ENCODE data around the gene AQP2. TPM values are rescaled to one million over a fixed set of nuclear protein-coding genes. Genes with fewer than 3 reads are reported as not detected.

Gene AQP2
- total RNA-seq, 1 experiment from 2014 or later, result not detected

GRCh38 chr12:49902399-49903350 is 47.9 kb upstream of the AQP2 start:
- Histone ChIP-seq H2AFZ (ENCODE audit: low read depth, low read length, poor library complexity, severe bottlenecking) (no peak overlapping the region), H4K20me1 (ENCODE audit: insufficient read depth) (no peaks in the 10 kb centered on the region), H3K79me2 (ENCODE audit: insufficient read depth, low read length) (no peaks in the 10 kb centered on the region), H3K4me1 (ENCODE audit: control insufficient read depth in 1 of 2, insufficient read depth in 2 of 2, low read length in 2 of 2) (no peaks in the 10 kb centered on the region), H3K27me3 (ENCODE audit: insufficient read depth, low read length) (no peaks in the 10 kb centered on the region; the same call in 1 of the 2 replicates), H3K4me3 (replicated peaks in 1 of 2; ENCODE audit: low read depth in 1 of 2, low read length in 2 of 2) (no peak overlapping the region), H3K4me2 (ENCODE audit: low read length) (no peak overlapping the region), H3K36me3 (ENCODE audit: control insufficient read depth in 1 of 2, insufficient read depth in 2 of 2, low read length in 2 of 2) (no peaks in the 10 kb centered on the region), H3K27ac (ENCODE audit: low read depth, low read length) (no peak overlapping the region), H3K9me2 (ENCODE audit: insufficient read depth) (no peaks in the 10 kb centered on the region), H3K9me3 (ENCODE audit: control insufficient read depth in 1 of 2, insufficient read depth in 1 of 2, low read depth in 1 of 2, low read length in 2 of 2) (no peaks in the 10 kb centered on the region), H3K9ac (ENCODE audit: low read length) (no peak overlapping the region)
- ATAC-seq (no peak), DNase-seq (ENCODE audit: low read depth, low spot score) (no peak)
- TF ChIP-seq SP1 (IDR thresholded peaks at IDR 0.05; ENCODE audit: low read depth), result no peak
- TF ChIP-seq SIN3A (IDR thresholded peaks at IDR 0.05; ENCODE audit: low read depth), result no peak
- TF ChIP-seq SRF (IDR thresholded peaks at IDR 0.05; ENCODE audit: low read depth), result no peak
- no peak for TF ChIP-seq ZNF274 (IDR thresholded peaks at IDR 0.05; ENCODE audit: low read depth, low read length)
- TF ChIP-seq CEBPB (IDR thresholded peaks at IDR 0.05; ENCODE audit: low read depth), result no peak
- TF ChIP-seq RAD21 (IDR thresholded peaks at IDR 0.05; ENCODE audit: low read depth), result no peak
- no peak for TF ChIP-seq ZBTB33 (IDR thresholded peaks at IDR 0.05; ENCODE audit: extremely low read depth, insufficient replicate concordance, low read length)
- TF ChIP-seq CTCF (IDR thresholded peaks at IDR 0.05 in 2 of 3, conservative IDR thresholded peaks at IDR 0.05 in 1 of 3; ENCODE audit: borderline replicate concordance in 1 of 3, insufficient read depth in 1 of 3, low read depth in 2 of 3, low read length in 2 of 3), result no peak
- TF ChIP-seq ELF1 (IDR thresholded peaks at IDR 0.05; ENCODE audit: borderline replicate concordance, low read depth), result no peak
- TF ChIP-seq EZH2 (IDR thresholded peaks at IDR 0.05), result no peak
- no peak for TF ChIP-seq EZH2phosphoT487 (IDR thresholded peaks at IDR 0.05; ENCODE audit: borderline replicate concordance)
- TF ChIP-seq REST (IDR thresholded peaks at IDR 0.05; ENCODE audit: low read depth), result no peak
- RAD21 ChIA-PET (ENCODE audit: low non-redundant PET in 1 of 2, low total read pairs in 2 of 2, uncharacterized antibody in 2 of 2, unreplicated experiment in 2 of 2), result no interaction called here
- intact Hi-C loops (cut with micrococcal nuclease), result no loop called here
- POLR2A ChIA-PET, result no interaction called here
- no TSS peak for BruUV-seq (replicated peaks)
- CTCF ChIA-PET, result no interaction called here

Measured in HCT116 (cell line).